AG04449 (cell line): ENCODE results near the gene CELSR1.

Source experiments
- CTCF ChIA-PET: fragments of 350-600 bp; formaldehyde crosslinking; extraction: SDS; loops from one replicate; lab custom pipeline; 2021; ENCODE audit warnings: antibody characterized with exemption; lab: Yijun Ruan, JAX
- POLR2A ChIA-PET: fragments of 400-600, 350-600 bp; formaldehyde crosslinking; extraction: SDS; loops from one replicate; lab custom pipeline; 2020; ENCODE audit warnings: antibody characterized with exemption, inconsistent platforms; lab: Yijun Ruan, JAX
- DNase-seq: peaks from one replicate; pipeline ENCODE4 v3.0.0-alpha.2; 2010; ENCODE audit warnings: low read depth, low spot score
- H3K4me3 ChIP-seq: 2 replicates; pipeline ENCODE4 v1.5.1; 2011; ENCODE audit warnings: low read depth, mild to moderate bottlenecking, control low read depth, low read length
- CTCF ChIP-seq: IDR thresholded peaks from one replicate; pipeline ENCODE4 v1.5.1; 2011; ENCODE audit warnings: mild to moderate bottlenecking, moderate library complexity, low read length, control low read depth, inconsistent platforms; ENCODE audit not compliant: insufficient read depth; ENCODE audit errors: missing control alignments

CELSR1 gene

GRCh38 chr22:46366327-46366731 is 171.1 kb downstream of the CELSR1 start:
- DNase-seq, result no peak
- POLR2A ChIA-PET, result no interaction called here
- CTCF ChIA-PET, result interaction anchor here (0.8 to 8.6 kb wide), 6 partner anchors 10 to 186 kb away, joined by 3 to 284 read pairs (median 14); partner anchors contain the start of gene CELSR1
- H3K4me3 ChIP-seq, result no peak overlapping the region
- TF ChIP-seq CTCF, result no peak

- no peak for DNase-seq
- CTCF ChIA-PET, result interaction anchor here (8.6 kb wide), 1 partner anchor 178 kb away, joined by 284 read pairs; the partner anchor contains the start of gene CELSR1
- H3K4me3 ChIP-seq, result no peak overlapping the region
- TF ChIP-seq CTCF, result no peak
- POLR2A ChIA-PET, result no interaction called here
These were observed 172.2 kb downstream of the CELSR1 start for GRCh38 chr22:46365166-46365624.

GRCh38 chr22:46364341-46365165 is 172.9 kb downstream of the CELSR1 start:
- no peak for TF ChIP-seq CTCF
- H3K4me3 ChIP-seq, result no peak overlapping the region
- POLR2A ChIA-PET, result interaction anchor here (0.6 kb wide), 1 partner anchor 668 kb away, joined by 3 read pairs; no protein-coding TSS in a partner anchor
- CTCF ChIA-PET, result interaction anchor here (8.6 kb wide), 1 partner anchor 179 kb away, joined by 284 read pairs; the partner anchor contains the start of gene CELSR1
- DNase-seq, result no peak

GRCh38 chr22:46363611-46364321 is 173.7 kb downstream of the CELSR1 start:
- ChIA-PET POLR2A (interaction anchor here (0.6 kb wide), 1 partner anchor 669 kb away, joined by 3 read pairs; no protein-coding TSS in a partner anchor), CTCF (interaction anchor here (8.6 kb wide), 1 partner anchor 179 kb away, joined by 284 read pairs; the partner anchor contains the start of gene CELSR1)
- no peak for DNase-seq
- H3K4me3 ChIP-seq, result no peak overlapping the region
- TF ChIP-seq CTCF, result no peak

- ChIA-PET CTCF (interaction anchor here (1.0 to 8.6 kb wide), 2 partner anchors 12 to 180 kb away, joined by 3 to 284 read pairs; partner anchors contain the start of gene CELSR1), POLR2A (interaction anchor here (1.0 kb wide), 1 partner anchor 167 kb away, joined by 3 read pairs; no protein-coding TSS in a partner anchor)
- no peak overlapping the region for H3K4me3 ChIP-seq
- no peak for DNase-seq
- TF ChIP-seq CTCF, result no peak
These were observed 174.4 kb downstream of the CELSR1 start for GRCh38 chr22:46362934-46363515.
